A673 (cell line): ENCODE measurements around the gene KIF26B. TPM values are rescaled to one million over a fixed set of nuclear protein-coding genes. Genes with fewer than 3 reads are reported as not detected.

Source experiments
- BruUV-seq: library from RNA; stranded (reverse); fragments of 400-500 nt; replicated peaks from 2 replicates; lab custom pipeline; 2021; lab: Mats Ljungman, UMichigan
- CTCF ChIA-PET: fragments of 300-600 bp; sonication (Branson Sonifier 250); formaldehyde crosslinking; loops from one replicate; lab custom pipeline; 2022; ENCODE audit warnings: antibody characterized with exemption; lab: Charles Lee
- POLR2A ChIA-PET: fragments of 300-600 bp; sonication (Branson Sonifier 250); formaldehyde crosslinking; loops from one replicate; lab custom pipeline; 2022; ENCODE audit warnings: antibody characterized with exemption; ENCODE audit not compliant: low non-redundant PET; lab: Charles Lee
- DNase-seq: peaks from one replicate; pipeline ENCODE4 v3.0.0-alpha.2; 2015; ENCODE audit warnings: low spot score
- H3K27ac ChIP-seq: fragments of 200-600 bp; sonication (generic); 2 replicates; pipeline ENCODE4 v1.5.1; 2016; ENCODE audit warnings: mixed run types, low read depth, mild to moderate bottlenecking, mixed read lengths, antibody characterized with exemption, low read length; ENCODE audit not compliant: poor library complexity, severe bottlenecking
- H3K27me3 ChIP-seq: fragments of 200-600 bp; sonication (generic); replicated peaks from 2 replicates; pipeline ENCODE4 v1.6.1; 2017; ENCODE audit warnings: mixed run types, low read depth, mild to moderate bottlenecking, mixed read lengths, antibody characterized with exemption, low read length; ENCODE audit not compliant: insufficient read depth, poor library complexity
- H3K36me3 ChIP-seq: fragments of 200-600 bp; sonication (generic); 2 replicates; pipeline ENCODE4 v1.6.1; 2016; ENCODE audit warnings: mixed run types, mild to moderate bottlenecking, mixed read lengths, antibody characterized with exemption, low read length; ENCODE audit not compliant: insufficient read depth, poor library complexity, severe bottlenecking
- H3K4me1 ChIP-seq: fragments of 200-600 bp; sonication (generic); 2 replicates; pipeline ENCODE4 v1.6.1; 2017; ENCODE audit warnings: mixed run types, mild to moderate bottlenecking, mixed read lengths, antibody characterized with exemption, low read length; ENCODE audit not compliant: insufficient read depth, poor library complexity, severe bottlenecking
- H3K4me3 ChIP-seq: fragments of 200-600 bp; sonication (generic); 2 replicates; pipeline ENCODE4 v1.5.1; 2016; ENCODE audit warnings: low read depth, mixed run types, mild to moderate bottlenecking, mixed read lengths, low read length; ENCODE audit not compliant: poor library complexity, severe bottlenecking
- H3K9me3 ChIP-seq: fragments of 200-600 bp; sonication (generic); 2 replicates; pipeline ENCODE4 v1.6.1; 2016; ENCODE audit warnings: mixed run types, low read depth, mild to moderate bottlenecking, mixed read lengths, antibody characterized with exemption, low read length; ENCODE audit not compliant: poor library complexity, severe bottlenecking
- EZH2 ChIP-seq: fragments of 200-600 bp; sonication (generic); IDR thresholded peaks from 2 replicates; pipeline ENCODE4 v1.6.1; 2017; ENCODE audit warnings: borderline replicate concordance, low read depth, mild to moderate bottlenecking, mixed read lengths, antibody characterized with exemption, low read length; ENCODE audit not compliant: poor library complexity, severe bottlenecking
- intact Hi-C: fragments of 100-400 bp; cut with micrococcal nuclease; formaldehyde crosslinking; loops from one replicate; pipeline ENCODE4 v1.10.0; 2022; ENCODE audit not compliant: unreplicated experiment
- total RNA-seq: library from RNA; stranded (reverse); gene quantifications from 2 replicates; pipeline ENCODE4 v1.2.3, GENCODE V29; 2021
- TF ChIP-seq, protein P1 (sequence below): fragments of 300-800, 200-600 bp; sonication (generic); conservative IDR thresholded peaks from 2 replicates; pipeline ENCODE4 v1.5.1; 2017; ENCODE audit warnings: low read depth, mild to moderate bottlenecking, antibody characterized with exemption, low read length, moderate library complexity, mixed read lengths

The KIF26B gene
- total RNA-seq, 1 experiment from 2014 or later = not detected

DNA sequence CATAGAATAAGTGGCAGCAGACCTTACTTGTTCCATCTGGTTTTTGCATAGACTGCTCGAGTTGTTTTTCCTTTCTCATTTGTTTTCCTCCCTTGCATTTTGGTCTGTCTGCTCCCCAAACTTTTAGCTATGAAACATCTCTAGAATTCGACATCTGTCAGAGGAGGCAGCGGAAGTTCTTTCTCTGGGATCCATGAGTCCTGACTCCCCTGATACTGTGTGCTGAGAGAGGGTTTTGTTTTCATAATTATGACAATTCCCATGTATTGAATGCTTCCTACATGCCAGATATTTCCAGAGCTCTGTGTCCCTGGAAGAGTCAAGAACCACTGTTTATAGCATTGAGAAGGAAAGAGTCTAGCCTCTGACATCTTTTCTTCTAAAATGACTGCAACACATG is 172.6 kb downstream of the KIF26B start:
- ChIA-PET POLR2A (no interaction called here), CTCF (no interaction called here)
- H3K4me1 ChIP-seq = no peaks in the 10 kb centered on the region
- no peaks in the 10 kb centered on the region for H3K9me3 ChIP-seq
- TF ChIP-seq, protein P1, sequence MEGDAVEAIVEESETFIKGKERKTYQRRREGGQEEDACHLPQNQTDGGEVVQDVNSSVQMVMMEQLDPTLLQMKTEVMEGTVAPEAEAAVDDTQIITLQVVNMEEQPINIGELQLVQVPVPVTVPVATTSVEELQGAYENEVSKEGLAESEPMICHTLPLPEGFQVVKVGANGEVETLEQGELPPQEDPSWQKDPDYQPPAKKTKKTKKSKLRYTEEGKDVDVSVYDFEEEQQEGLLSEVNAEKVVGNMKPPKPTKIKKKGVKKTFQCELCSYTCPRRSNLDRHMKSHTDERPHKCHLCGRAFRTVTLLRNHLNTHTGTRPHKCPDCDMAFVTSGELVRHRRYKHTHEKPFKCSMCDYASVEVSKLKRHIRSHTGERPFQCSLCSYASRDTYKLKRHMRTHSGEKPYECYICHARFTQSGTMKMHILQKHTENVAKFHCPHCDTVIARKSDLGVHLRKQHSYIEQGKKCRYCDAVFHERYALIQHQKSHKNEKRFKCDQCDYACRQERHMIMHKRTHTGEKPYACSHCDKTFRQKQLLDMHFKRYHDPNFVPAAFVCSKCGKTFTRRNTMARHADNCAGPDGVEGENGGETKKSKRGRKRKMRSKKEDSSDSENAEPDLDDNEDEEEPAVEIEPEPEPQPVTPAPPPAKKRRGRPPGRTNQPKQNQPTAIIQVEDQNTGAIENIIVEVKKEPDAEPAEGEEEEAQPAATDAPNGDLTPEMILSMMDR = no peak
- no peak for TF ChIP-seq EZH2
- no peaks in the 10 kb centered on the region for H3K36me3 ChIP-seq
- no peak overlapping the region for H3K4me3 ChIP-seq
- no peak for DNase-seq
- no peak overlapping the region for H3K27ac ChIP-seq
- H3K27me3 ChIP-seq = peaks cover 10% of the 10 kb centered on the region
- intact Hi-C loops = no loop called here
- no TSS peak for BruUV-seq

DNA sequence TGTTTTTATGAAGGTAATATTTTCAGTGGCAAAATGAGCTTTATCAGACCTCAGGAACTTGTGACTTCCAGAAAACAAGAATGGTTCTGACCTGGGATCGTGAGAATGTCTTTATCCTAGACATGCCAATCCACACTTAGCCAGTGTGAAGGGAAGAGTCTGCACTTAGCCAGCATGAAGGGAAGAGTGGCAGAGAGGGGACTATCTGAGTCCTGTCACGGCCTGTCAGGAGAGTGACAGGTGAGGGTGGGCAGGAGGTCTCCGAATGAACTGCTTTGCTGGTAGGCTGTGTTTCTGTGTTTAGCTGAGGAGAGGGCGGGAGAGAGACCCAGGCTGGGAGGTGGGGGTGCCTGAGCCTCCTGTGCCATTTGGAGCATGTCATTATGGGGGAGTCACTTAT is 173.1 kb downstream of the KIF26B start:
- ChIA-PET POLR2A (no interaction called here), CTCF (no interaction called here)
- Histone ChIP-seq H3K36me3 (no peaks in the 10 kb centered on the region), H3K27ac (no peak overlapping the region), H3K27me3 (peaks cover 10% of the 10 kb centered on the region), H3K4me3 (no peak overlapping the region), H3K4me1 (no peaks in the 10 kb centered on the region), H3K9me3 (no peaks in the 10 kb centered on the region)
- BruUV-seq = no TSS peak
- intact Hi-C loops = no loop called here
- TF ChIP-seq EZH2 = no peak
- TF ChIP-seq, protein P1 = no peak
- no peak for DNase-seq

DNA sequence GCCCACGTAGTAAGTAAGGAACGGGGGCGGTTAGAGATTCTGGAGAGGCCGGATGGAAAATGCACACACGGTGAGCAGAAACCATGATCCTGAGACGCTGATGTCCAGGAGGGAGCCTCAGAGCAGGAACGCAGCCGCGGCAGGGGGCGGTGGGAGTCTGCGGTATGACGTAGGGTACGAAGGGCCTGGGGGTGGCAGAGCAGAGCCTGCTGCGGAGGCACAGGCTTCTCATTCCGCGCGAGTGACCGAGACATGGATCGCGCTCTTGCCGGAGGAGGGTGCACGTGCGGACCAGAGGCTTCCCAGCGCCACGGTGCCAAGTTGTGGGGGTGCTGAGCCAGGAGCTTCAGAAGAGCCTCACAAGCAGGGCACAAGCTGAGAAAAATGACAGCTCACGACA is 176.2 kb downstream of the KIF26B start:
- TF ChIP-seq, protein P1 = no peak
- no peak for TF ChIP-seq EZH2
- Histone ChIP-seq H3K27me3 (peaks cover 8% of the 10 kb centered on the region), H3K4me1 (no peaks in the 10 kb centered on the region), H3K9me3 (no peaks in the 10 kb centered on the region), H3K36me3 (no peaks in the 10 kb centered on the region), H3K4me3 (no peak overlapping the region), H3K27ac (no peak overlapping the region)
- CTCF ChIA-PET = no interaction called here
- POLR2A ChIA-PET = no interaction called here
- no TSS peak for BruUV-seq
- intact Hi-C loops = no loop called here
- no peak for DNase-seq
